ENCODE measurements around the gene MGAT5. TPM values are rescaled to one million over a fixed set of nuclear protein-coding genes. Genes with fewer than 3 reads are reported as not detected.

The MGAT5 gene
- total RNA-seq, 1 donor from 2014 or later: 58.8 TPM

DNA sequence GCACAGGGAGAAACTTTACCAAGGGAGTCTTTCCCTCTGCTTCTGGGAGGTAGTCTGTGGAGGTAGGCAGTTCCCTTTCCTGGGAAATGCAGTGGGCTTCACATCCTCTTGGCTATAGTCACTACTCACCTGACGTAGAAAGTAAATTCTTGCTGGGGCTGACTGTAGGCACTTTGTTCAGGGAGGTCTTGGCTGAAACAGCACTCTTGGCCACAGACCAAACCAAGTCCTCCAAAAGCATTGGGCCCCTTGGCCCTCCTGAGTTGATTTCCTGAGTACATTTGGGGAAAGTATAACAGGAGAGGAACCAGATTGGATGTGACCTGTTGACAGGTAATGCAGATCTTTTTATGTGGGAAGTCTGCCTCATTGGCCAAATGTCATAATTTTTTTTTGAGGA lies 108.9 kb downstream of the MGAT5 start:
- TF ChIP-seq, protein P1, sequence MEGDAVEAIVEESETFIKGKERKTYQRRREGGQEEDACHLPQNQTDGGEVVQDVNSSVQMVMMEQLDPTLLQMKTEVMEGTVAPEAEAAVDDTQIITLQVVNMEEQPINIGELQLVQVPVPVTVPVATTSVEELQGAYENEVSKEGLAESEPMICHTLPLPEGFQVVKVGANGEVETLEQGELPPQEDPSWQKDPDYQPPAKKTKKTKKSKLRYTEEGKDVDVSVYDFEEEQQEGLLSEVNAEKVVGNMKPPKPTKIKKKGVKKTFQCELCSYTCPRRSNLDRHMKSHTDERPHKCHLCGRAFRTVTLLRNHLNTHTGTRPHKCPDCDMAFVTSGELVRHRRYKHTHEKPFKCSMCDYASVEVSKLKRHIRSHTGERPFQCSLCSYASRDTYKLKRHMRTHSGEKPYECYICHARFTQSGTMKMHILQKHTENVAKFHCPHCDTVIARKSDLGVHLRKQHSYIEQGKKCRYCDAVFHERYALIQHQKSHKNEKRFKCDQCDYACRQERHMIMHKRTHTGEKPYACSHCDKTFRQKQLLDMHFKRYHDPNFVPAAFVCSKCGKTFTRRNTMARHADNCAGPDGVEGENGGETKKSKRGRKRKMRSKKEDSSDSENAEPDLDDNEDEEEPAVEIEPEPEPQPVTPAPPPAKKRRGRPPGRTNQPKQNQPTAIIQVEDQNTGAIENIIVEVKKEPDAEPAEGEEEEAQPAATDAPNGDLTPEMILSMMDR (IDR thresholded peaks at IDR 0.05; ENCODE audit: partially characterized antibody, unreplicated experiment): no peak
- Mint-ChIP-seq H3K27me3 (ENCODE audit: unreplicated experiment) (peaks cover 1% of the 10 kb centered on the region), H3K36me3 (ENCODE audit: unreplicated experiment) (peaks cover 6% of the 10 kb centered on the region), H3K4me3 (ENCODE audit: unreplicated experiment) (no peak overlapping the region), H3K9me3 (ENCODE audit: unreplicated experiment) (no peaks in the 10 kb centered on the region), H3K27ac (ENCODE audit: unreplicated experiment) (no peak overlapping the region), H3K4me1 (ENCODE audit: low read depth, unreplicated experiment) (peaks cover 15% of the 10 kb centered on the region)
- DNase-seq: no peak

DNA sequence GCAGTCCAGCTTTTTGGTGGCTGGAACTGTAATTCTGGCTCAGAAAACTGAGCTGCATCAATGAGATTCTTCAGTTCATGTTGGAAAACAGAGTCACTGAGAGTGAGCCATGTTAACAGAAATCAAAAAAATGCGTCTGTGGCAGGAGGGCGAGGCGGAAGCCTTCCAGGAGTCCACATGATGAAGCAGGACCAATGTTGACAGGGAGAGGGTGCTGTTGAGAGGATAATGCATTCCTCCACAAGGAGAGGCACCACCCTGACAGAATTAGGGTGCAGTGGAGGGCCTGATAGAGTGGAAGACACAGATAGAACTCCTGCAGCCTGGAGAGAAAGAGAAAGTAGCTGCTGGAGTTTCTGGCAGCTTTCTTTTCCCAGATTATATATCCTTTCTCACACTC lies 111.5 kb downstream of the MGAT5 start:
- no peak for DNase-seq
- Mint-ChIP-seq H3K4me1 (ENCODE audit: low read depth, unreplicated experiment) (peaks cover 10% of the 10 kb centered on the region), H3K9me3 (ENCODE audit: unreplicated experiment) (peaks cover 2% of the 10 kb centered on the region), H3K4me3 (ENCODE audit: unreplicated experiment) (no peak overlapping the region), H3K36me3 (ENCODE audit: unreplicated experiment) (peaks cover 6% of the 10 kb centered on the region), H3K27me3 (ENCODE audit: unreplicated experiment) (peaks cover 1% of the 10 kb centered on the region), H3K27ac (ENCODE audit: unreplicated experiment) (no peak overlapping the region)
- TF ChIP-seq, protein P1 (IDR thresholded peaks at IDR 0.05; ENCODE audit: partially characterized antibody, unreplicated experiment): no peak

DNA sequence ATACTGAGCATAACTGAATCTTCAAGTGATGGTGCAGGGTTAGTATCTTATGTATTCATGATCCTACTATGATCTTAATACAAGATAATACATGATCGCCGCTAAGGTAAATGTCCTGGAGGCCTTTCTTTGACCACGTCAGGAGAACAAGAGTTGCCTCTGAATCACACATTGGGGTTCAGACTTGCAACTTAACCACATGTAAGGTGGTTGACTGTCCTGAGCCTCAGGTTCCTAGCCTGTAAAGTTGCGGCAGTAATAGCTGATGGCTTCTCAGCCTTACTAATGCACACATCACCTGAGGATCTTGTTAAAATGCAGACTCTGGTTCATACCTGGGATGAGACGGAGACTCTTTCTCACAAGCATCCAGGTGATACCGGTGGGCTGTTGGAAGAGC lies 112.5 kb downstream of the MGAT5 start:
- H3K4me1 Mint-ChIP-seq (ENCODE audit: low read depth, unreplicated experiment): peaks cover 2% of the 10 kb centered on the region

DNA sequence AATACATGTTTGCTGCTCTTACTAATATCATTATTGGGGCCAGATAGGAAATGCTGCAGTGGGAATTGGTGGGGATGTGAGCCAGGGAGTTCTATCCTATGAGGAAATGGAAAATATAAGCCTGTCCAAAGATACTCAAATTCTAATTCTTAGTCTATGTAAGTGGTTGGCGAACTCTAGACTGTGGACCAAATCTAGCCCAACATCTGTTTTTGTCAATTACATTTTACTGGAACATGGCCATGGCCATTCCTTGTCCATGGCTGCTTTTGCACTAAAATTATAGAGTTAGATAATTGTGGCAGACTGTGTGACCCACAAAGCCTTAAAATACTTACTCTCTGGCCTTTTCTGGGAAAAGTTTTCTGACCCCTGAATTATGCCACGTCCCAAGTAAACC lies 113.3 kb downstream of the MGAT5 start:
- Mint-ChIP-seq H3K4me3 (ENCODE audit: unreplicated experiment) (no peak overlapping the region), H3K9me3 (ENCODE audit: unreplicated experiment) (peaks cover 2% of the 10 kb centered on the region), H3K4me1 (ENCODE audit: low read depth, unreplicated experiment) (peaks cover 2% of the 10 kb centered on the region), H3K27me3 (ENCODE audit: unreplicated experiment) (peaks cover 3% of the 10 kb centered on the region), H3K36me3 (ENCODE audit: unreplicated experiment) (peaks cover 6% of the 10 kb centered on the region), H3K27ac (ENCODE audit: unreplicated experiment) (no peak overlapping the region)
- TF ChIP-seq, protein P1 (IDR thresholded peaks at IDR 0.05; ENCODE audit: partially characterized antibody, unreplicated experiment): no peak
- no peak for DNase-seq

More for the DNA sequence above, 112.5 kb downstream of the MGAT5 start:
- H3K27ac Mint-ChIP-seq (ENCODE audit: unreplicated experiment): no peak overlapping the region
- peaks cover 2% of the 10 kb centered on the region for H3K9me3 Mint-ChIP-seq (ENCODE audit: unreplicated experiment)
- peaks cover 6% of the 10 kb centered on the region for H3K36me3 Mint-ChIP-seq (ENCODE audit: unreplicated experiment)
- no peak for DNase-seq
- peaks cover 3% of the 10 kb centered on the region for H3K27me3 Mint-ChIP-seq (ENCODE audit: unreplicated experiment)
- no peak overlapping the region for H3K4me3 Mint-ChIP-seq (ENCODE audit: unreplicated experiment)
- TF ChIP-seq, protein P1 (IDR thresholded peaks at IDR 0.05; ENCODE audit: partially characterized antibody, unreplicated experiment): no peak

DNA sequence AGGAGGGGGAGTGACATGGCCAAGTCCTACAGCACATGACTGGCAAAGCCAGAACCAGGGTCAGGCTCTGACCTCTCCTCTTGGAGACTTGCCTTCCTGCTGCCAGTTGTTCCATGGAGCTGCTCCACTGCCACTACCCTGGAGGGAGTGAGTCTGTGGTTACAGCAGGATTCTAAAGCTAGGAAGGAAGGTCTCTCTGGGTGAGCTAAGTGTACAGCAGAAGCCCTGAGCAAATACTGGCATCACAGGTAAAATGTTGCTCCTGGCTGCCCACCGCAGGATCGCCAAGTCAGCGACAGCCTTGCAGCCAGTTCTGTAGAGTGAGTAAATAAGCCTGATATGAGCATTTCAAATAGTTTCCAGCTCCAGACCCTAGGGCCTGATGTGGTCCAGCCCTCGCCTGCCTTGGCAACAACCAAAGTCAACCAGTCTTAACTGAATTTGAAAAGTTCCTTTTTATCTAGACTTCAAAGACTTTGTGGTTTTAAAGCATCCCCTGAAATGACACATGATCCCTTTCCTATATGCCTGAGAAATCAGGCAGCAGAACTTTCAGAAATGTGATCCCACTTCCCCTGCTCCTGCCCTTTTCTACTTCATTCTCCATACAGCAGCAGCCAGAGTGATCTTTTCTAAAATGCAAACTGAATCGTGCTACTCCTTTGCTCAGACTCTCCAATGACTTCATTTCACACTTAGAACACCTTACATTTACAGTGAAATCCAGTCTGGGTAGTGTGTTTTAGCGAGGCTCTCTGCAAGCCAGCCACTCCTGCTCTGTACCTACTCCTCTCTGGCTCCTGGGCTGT lies 114.3 kb downstream of the MGAT5 start:
- TF ChIP-seq, protein P1 (IDR thresholded peaks at IDR 0.05; ENCODE audit: partially characterized antibody, unreplicated experiment): no peak
- H3K36me3 Mint-ChIP-seq (ENCODE audit: unreplicated experiment): peaks cover 6% of the 10 kb centered on the region
- peaks cover 5% of the 10 kb centered on the region for H3K27me3 Mint-ChIP-seq (ENCODE audit: unreplicated experiment)
- no peak overlapping the region for H3K27ac Mint-ChIP-seq (ENCODE audit: unreplicated experiment)
- H3K9me3 Mint-ChIP-seq (ENCODE audit: unreplicated experiment): peaks cover 2% of the 10 kb centered on the region
- no peak for DNase-seq
- H3K4me3 Mint-ChIP-seq (ENCODE audit: unreplicated experiment): no peak overlapping the region
- no peaks in the 10 kb centered on the region for H3K4me1 Mint-ChIP-seq (ENCODE audit: low read depth, unreplicated experiment)

Data from glutamatergic neuron (in vitro differentiated cells).